K562 (cell line): ENCODE results near the gene HPRT1. TPM values are rescaled to one million over a fixed set of nuclear protein-coding genes. Genes with fewer than 3 reads are reported as not detected.

Experiments
- ATAC-seq: fragments of 200-7000 bp; cut with Tn5 transposase; 3 replicates; pipeline ENCODE4 v1.9.1; 2020; ENCODE audit warnings: moderate library complexity
- BruUV-seq: library from RNA; stranded (reverse); fragments of 400-500 nt; replicated peaks from 2 replicates; lab custom pipeline; 2021; lab: Mats Ljungman, UMichigan
- CTCF ChIA-PET: fragments of 300-600 bp; formaldehyde crosslinking; extraction: SDS; loops from one replicate; lab custom pipeline; 2021; ENCODE audit warnings: low intra/inter-chr PET ratio; lab: Yijun Ruan, JAX
- POLR2A ChIA-PET: fragments of 300-600, 350-650 bp; sonication (Branson Sonifier 250); formaldehyde crosslinking; extraction: SDS; loops from one replicate; lab custom pipeline; 2021; ENCODE audit warnings: antibody characterized with exemption, inconsistent platforms; lab: Yijun Ruan, JAX
- DNase-seq, 4 experiments: peaks; one replicate each; pipeline versions ENCODE4 v3.0.0 to v3.0.0-alpha.2; 2011 to 2018; ENCODE audit warnings: low spot score in 3 of 4, mixed read lengths in 3 of 4; ENCODE audit errors: extremely low read depth in 1 of 4
- FAIRE-seq: peaks from 2 replicates; lab custom pipeline; 2011; peaks lifted over from hg19 to GRCh38; lab: Jason Lieb, UNC
- H2AFZ ChIP-seq: 2 replicates; pipeline ENCODE4 v1.6.0; 2011; ENCODE audit warnings: low read depth, low read length, control low read depth, inconsistent platforms
- H3K27ac ChIP-seq: fragments of 200-600 bp; 3 replicates; pipeline ENCODE4 v1.8.0; 2011; ENCODE audit warnings: low read depth, mild to moderate bottlenecking, control low read depth, inconsistent platforms, low read length, moderate library complexity, mixed read lengths; ENCODE audit errors: extremely low read depth
- H3K27me3 ChIP-seq, 2 experiments: fragments of 300-600 bp in 1 of 2; 2 replicates in 1 of 2; 3 replicates in 1 of 2; pipeline versions ENCODE4 v1.6.0 to v1.8.0; 2011; ENCODE audit warnings: inconsistent platforms in 2 of 2, low read length in 2 of 2, mild to moderate bottlenecking in 1 of 2, mixed read lengths in 1 of 2, moderate library complexity in 1 of 2; ENCODE audit not compliant: control insufficient read depth in 2 of 2, insufficient read depth in 2 of 2
- H3K36me3 ChIP-seq: fragments of 300-600 bp; 3 replicates; pipeline ENCODE4 v1.8.0; 2011; ENCODE audit warnings: mild to moderate bottlenecking, low read length, inconsistent platforms; ENCODE audit not compliant: control insufficient read depth, insufficient read depth
- H3K4me1 ChIP-seq, 2 experiments: fragments of 200-600 bp in 1 of 2; replicated peaks in 1 of 2; 2 replicates in 1 of 2; 3 replicates in 1 of 2; pipeline versions ENCODE4 v1.5.1 to v1.8.0; 2011; ENCODE audit warnings: inconsistent platforms in 2 of 2, low read length in 2 of 2, mild to moderate bottlenecking in 1 of 2, mixed read lengths in 1 of 2, moderate library complexity in 1 of 2; ENCODE audit not compliant: control insufficient read depth in 2 of 2, insufficient read depth in 2 of 2
- H3K4me2 ChIP-seq: 2 replicates; pipeline ENCODE4 v1.6.1; 2011; ENCODE audit warnings: low read length, control low read depth, inconsistent platforms, mixed read lengths; ENCODE audit not compliant: insufficient read depth
- H3K4me3 ChIP-seq: fragments of 200-600 bp; sonication (generic), shearing (Covaris generic); 2 replicates; pipeline ENCODE4 v1.5.1; 2016; ENCODE audit warnings: control low read depth, inconsistent platforms
- H3K79me2 ChIP-seq: fragments of 200-600 bp; 3 replicates; pipeline ENCODE4 v1.8.0; 2011; ENCODE audit warnings: low read length, inconsistent platforms; ENCODE audit not compliant: control insufficient read depth, insufficient read depth
- H3K9ac ChIP-seq, 2 experiments: 2 replicates each; pipeline versions ENCODE4 v1.6.0 to v1.6.1; 2011; ENCODE audit warnings: low read depth in 2 of 2, low read length in 2 of 2, control low read depth in 1 of 2, inconsistent platforms in 1 of 2, mild to moderate bottlenecking in 1 of 2, mixed read lengths in 1 of 2; ENCODE audit not compliant: insufficient read depth in 1 of 2
- H3K9me1 ChIP-seq: one replicate; pipeline ENCODE4 v1.6.0; 2011; ENCODE audit warnings: inconsistent platforms, mild to moderate bottlenecking, low read length, moderate library complexity; ENCODE audit not compliant: control insufficient read depth, insufficient read depth
- H3K9me3 ChIP-seq: replicated peaks from 2 replicates; pipeline ENCODE4 v1.5.1; 2011; ENCODE audit warnings: low read depth, low read length, inconsistent platforms; ENCODE audit not compliant: control insufficient read depth, insufficient read depth
- H4K20me1 ChIP-seq: replicated peaks from 2 replicates; pipeline ENCODE4 v1.6.1; 2011; ENCODE audit warnings: low read length, inconsistent platforms, mixed read lengths; ENCODE audit not compliant: control insufficient read depth, insufficient read depth
- POLR2B ChIP-seq: fragments of 450-650 bp; IDR thresholded peaks from 2 replicates; pipeline ENCODE4 v1.6.1; 2018; ENCODE audit warnings: low read depth; ENCODE audit not compliant: partially characterized antibody
- TBL1XR1 ChIP-seq, 2 experiments: IDR thresholded peaks; 2 replicates each; pipeline ENCODE4 v1.6.1; 2012; ENCODE audit warnings: improper control_type of control experiment in 2 of 2, low read length in 2 of 2, mild to moderate bottlenecking in 1 of 2
- ZNF431 ChIP-seq: sonication (generic); formaldehyde crosslinking; IDR thresholded peaks from 2 replicates; pipeline ENCODE4 v1.8.0; 2022; ENCODE audit warnings: mild to moderate bottlenecking, missing genetic modification reagents
- WGBS: fragments of 100-300 bp; shearing (Covaris generic); methylation state at CpG from one replicate; pipeline ENCODE4 v1.1.6; 2016; ENCODE audit warnings: low coverage, mixed read lengths; ENCODE audit not compliant: insufficient coverage; ENCODE audit errors: missing lambda C conversion rate; 5-methylcytosine and 5-hydroxymethylcytosine counted together
- in situ Hi-C: fragments of 300-500 bp; cut with MboI; formaldehyde crosslinking; loops from 4 replicates; pipeline ENCODE4 v1.15.0; 2018; ENCODE audit warnings: inconsistent platforms, mixed read lengths
- intact Hi-C: fragments of 100-400 bp; cut with micrococcal nuclease; formaldehyde crosslinking; loops from 2 replicates; pipeline ENCODE4 v1.14.2; 2022
- polyA plus RNA-seq, 8 experiments: library from polyadenylated mRNA; depleted of rRNA in 4 of 8; stranded (reverse) in 5 of 8; unstranded in 3 of 8; fragments of >200 nt; fragmentation: Nextera tagmentation in 2 of 8; fragmentation: Illumina TruSeq in 1 of 8; extraction: Ambion mirVana in 2 of 8; extraction: Trizol in 1 of 8; gene quantifications; 2 replicates each; pipeline versions ENCODE4 v1.2.1 to v1.2.3, GENCODE V29; 2011 to 2014; ENCODE audit warnings: inconsistent platforms in 1 of 8, missing spikeins in 1 of 8
- total RNA-seq, 7 experiments: library from RNA; depleted of rRNA in 6 of 7; stranded (reverse); fragments of >200 nt in 6 of 7; fragmentation: Illumina TruSeq in 2 of 7; extraction: Trizol in 2 of 7; gene quantifications; 2 replicates each; pipeline versions ENCODE4 v1.2.1 to v1.2.3, GENCODE V29; 2011 to 2021; ENCODE audit warnings: low replicate concordance in 1 of 7

The HPRT1 gene
- total and polyA plus RNA-seq, 9 of the 15 experiments (the other 6 are each of a cell fraction or from before 2014, with no cell fraction given): 24.4 to 158 (median 104) TPM

DNA sequence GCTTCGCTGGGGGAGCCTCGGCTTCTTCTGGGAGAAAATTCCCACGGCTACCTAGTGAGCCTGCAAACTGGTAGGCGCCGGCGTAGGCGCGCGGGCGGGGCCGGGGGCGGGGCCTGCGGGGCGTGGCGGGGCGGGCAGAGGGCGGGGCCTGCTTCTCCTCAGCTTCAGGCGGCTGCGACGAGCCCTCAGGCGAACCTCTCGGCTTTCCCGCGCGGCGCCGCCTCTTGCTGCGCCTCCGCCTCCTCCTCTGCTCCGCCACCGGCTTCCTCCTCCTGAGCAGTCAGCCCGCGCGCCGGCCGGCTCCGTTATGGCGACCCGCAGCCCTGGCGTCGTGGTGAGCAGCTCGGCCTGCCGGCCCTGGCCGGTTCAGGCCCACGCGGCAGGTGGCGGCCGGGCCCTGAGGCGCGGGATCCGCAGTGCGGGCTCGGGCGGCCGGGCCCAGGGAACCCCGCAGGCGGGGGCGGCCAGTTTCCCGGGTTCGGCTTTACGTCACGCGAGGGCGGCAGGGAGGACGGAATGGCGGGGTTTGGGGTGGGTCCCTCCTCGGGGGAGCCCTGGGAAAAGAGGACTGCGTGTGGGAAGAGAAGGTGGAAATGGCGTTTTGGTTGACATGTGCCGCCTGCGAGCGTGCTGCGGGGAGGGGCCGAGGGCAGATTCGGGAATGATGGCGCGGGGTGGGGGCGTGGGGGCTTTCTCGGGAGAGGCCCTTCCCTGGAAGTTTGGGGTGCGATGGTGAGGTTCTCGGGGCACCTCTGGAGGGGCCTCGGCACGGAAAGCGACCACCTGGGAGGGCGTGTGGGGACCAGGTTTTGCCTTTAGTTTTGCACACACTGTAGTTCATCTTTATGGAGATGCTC is at the start of gene HPRT1 (continued):
- TF ChIP-seq ZNF431 (peak; percentile 61; the same call in 1 of the 2 replicates), TBL1XR1 (IDR thresholded peaks at IDR 0.05; ENCODE audit: low read length in 2 of 2) (no peak)

DNA sequence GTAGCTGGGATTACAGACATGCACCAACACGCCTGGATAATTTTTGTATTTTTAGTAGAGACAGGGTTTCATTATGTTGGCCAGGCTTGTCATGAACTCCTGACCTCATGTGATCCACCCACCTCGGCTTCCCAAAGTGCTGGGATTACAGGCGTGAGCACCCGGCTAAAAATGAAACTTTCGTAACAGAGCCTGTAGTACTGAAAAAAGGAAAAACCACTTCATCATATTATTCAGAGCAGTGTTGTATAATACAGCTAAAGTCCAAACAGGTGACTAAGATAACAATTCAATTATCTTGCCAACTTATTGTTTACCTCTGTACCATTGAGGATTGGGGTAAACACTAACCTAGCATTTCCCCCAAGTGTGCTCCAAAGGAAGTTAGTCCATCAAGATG is 43.9 kb upstream of the HPRT1 start:
- DNase-seq: no peak
- no peak for ATAC-seq
- Histone ChIP-seq H2AFZ (no peak overlapping the region), H3K4me3 (no peak overlapping the region), H3K9ac (no peak overlapping the region), H3K9me3 (no peaks in the 10 kb centered on the region; the same call in 1 of the 2 replicates), H3K79me2 (peaks cover 5% of the 10 kb centered on the region; the same call in 1 of the 3 replicates), H3K9me1 (no peaks in the 10 kb centered on the region), H3K27ac (no peak overlapping the region), H3K27me3 (no peaks in the 10 kb centered on the region), H3K36me3 (peaks cover 64% of the 10 kb centered on the region), H3K4me2 (no peak overlapping the region), H4K20me1 (no peaks in the 10 kb centered on the region), H3K4me1 (no peaks in the 10 kb centered on the region)
- in situ Hi-C loops (no loop called here), intact Hi-C loops (no loop called here)
- BruUV-seq: no TSS peak
- no peak for TF ChIP-seq POLR2B
- WGBS: 96% methylated on average over 4 of the region's 5 CpGs
- CTCF ChIA-PET: no interaction called here
- POLR2A ChIA-PET: no interaction called here
- no peak for FAIRE-seq
